Fibroblast of skin of scalp (primary cell): ENCODE results near the gene RAB26. TPM values are rescaled to one million over a fixed set of nuclear protein-coding genes. Genes with fewer than 3 reads are reported as not detected.
"Not testable (repeated sequence)": the region's sequence is repeated elsewhere in the genome, so short reads cannot be mapped to it uniquely, and the experiment has no call there.

ENCODE experiments used
- DNase-seq: peaks from one replicate; pipeline ENCODE4 v3.0.0-alpha.2; 2013
- polyA plus RNA-seq, 2 experiments: library from polyadenylated mRNA; unstranded; fragments of 120-200 nt; gene quantifications; one replicate each; pipeline ENCODE4 v1.2.1, GENCODE V29; 2013; ENCODE audit not compliant: insufficient read length in 2 of 2

RAB26 gene, protein sequence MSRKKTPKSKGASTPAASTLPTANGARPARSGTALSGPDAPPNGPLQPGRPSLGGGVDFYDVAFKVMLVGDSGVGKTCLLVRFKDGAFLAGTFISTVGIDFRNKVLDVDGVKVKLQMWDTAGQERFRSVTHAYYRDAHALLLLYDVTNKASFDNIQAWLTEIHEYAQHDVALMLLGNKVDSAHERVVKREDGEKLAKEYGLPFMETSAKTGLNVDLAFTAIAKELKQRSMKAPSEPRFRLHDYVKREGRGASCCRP
- polyA plus RNA-seq (2013, experiment 1 of 2; ENCODE audit: insufficient read length): 0.46 TPM
- 0.41 TPM for polyA plus RNA-seq (2013, experiment 2 of 2; ENCODE audit: insufficient read length)

DNA sequence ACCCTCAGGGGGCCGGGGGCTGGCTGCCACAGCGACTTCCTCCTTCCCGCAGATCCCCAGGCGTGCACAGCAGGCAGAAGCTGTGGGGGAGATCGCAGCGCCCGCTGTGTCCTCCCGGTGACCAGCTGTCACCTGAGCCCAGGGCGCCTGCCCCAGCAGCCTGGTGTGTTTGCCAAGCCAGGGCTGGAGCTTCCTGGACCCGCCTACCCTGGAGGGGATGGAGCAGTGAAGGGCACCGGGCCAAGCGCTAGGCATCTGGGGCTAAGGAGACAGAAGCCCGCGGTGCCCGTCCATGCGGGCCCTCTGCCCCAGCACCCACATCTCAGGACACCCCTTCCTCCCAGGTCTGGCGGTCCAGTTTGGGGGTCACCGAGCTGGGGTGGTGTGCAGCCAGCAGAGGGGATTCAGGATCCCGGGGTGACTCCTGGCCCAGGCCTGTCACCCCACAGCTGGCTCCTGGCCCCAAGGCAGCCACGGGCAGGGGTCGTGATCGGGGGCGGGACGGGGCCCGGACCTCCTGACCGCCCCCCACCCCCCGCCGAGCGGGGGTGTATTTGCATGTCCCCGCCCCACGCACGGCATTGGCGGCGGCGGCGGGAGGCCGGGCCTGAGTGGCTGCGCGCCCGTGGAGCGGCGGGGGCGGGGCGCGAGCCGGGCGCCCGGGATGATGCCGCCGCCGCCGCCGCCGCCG, at the start of gene RAB26:
Gene RAB26, plus strand, starts transcription at position 645 of the 691 bp plus-strand sequence. CDS start 159 bp downstream, outside the sequence.
- peak; percentile 51 for DNase-seq

DNA sequence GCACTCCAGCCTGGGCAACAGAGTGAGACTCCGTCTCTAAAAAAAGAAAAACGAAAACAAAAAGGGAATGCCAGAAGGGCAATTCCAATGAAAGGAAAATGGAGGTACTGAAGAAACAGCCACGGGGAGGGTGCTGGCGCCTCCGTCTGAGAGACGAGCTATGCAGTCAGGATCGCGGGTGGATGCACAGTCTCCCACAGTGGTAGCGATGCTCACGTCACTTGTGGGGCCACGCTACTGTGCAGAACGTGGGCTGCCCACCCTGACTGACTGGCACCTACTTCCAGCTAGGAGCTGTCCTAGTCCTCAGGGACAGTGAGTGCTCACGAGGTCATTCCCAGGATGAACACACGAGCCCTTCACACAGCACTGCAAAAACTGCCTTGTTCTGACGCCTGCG, 46.8 kb upstream of the RAB26 start:
- DNase-seq: not testable (repeated sequence)

DNA sequence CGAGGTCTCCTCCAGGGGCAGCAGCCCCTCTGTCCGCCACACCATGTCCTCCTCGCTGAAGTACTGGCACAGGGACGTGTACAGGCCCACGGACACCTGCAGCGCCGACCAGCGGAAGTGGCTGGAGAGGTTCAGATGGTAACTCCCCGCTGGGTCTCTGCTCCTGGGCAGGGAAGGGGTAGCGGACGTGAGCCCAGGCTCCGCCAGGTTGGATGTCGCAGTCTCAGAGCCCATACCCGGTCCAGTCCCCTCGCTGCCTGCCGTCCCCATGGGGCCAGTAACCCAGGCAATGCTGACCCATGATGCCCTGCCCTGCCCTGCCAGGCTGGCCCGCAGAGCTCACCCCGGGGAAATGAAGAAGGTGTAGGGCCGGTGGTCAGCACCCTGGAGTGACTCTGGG, 46.0 kb upstream of the RAB26 start:
- DNase-seq: no peak

DNA sequence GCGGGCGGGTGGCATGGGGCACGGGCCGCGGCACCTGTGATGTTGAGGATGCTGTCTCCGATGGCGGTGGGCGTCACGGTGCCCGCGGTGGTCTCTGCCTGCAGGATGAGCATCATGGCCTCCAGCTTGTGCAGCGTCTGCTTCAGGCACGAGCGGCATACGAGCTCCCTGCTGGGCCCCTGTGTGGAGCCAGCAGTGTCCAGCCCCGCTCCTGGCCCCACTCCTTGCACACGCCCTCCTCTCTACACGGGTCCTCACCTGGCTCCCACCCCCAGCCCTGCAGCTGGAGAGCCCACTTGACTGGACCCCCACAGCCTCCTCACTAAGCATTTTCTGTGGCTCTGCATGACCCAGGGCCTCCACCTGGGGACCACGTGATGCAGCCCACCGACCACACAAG, 44.0 kb upstream of the RAB26 start:
- DNase-seq: not testable (repeated sequence)

DNA sequence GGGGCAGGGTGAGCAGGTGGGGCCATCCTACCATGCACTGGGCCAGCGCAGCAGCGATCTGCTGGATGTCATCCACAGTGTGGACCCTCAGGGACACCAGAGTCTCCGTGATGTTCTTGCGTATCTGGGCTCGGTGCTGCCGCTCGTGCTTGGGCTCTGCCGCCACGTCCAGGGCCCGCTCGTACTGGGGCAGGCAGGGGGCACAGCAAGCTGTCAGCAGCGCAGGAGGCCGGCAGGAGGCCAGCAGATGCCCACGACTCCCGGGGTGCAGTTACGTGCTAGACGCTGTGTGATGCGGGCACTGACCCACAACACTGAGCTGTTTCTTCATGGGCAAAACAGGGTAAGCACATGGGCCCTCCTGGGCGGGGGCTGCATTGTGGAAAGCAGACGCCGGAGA, 43.1 kb upstream of the RAB26 start:
- not testable (repeated sequence) for DNase-seq

DNA sequence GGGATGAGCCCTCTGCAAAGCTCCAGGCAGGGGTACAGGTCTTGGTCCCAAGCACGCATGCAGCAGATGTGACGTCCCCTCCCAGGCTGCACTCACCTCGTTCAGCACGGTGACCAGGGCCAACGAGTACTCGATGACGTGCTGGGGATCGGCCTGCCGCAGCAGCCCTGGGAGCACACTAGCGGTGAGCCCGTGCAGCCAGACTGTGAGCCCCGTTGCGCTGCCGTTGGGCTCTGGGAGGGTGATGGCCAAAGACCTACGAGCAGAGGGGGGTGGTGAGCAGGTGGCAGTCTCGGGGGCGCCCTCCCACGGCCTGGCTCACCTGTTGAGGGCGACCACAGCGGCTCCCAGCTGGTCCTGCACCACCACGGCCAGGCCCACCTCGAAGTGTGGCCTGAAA, 42.7 kb upstream of the RAB26 start:
- DNase-seq: not testable (repeated sequence)

DNA sequence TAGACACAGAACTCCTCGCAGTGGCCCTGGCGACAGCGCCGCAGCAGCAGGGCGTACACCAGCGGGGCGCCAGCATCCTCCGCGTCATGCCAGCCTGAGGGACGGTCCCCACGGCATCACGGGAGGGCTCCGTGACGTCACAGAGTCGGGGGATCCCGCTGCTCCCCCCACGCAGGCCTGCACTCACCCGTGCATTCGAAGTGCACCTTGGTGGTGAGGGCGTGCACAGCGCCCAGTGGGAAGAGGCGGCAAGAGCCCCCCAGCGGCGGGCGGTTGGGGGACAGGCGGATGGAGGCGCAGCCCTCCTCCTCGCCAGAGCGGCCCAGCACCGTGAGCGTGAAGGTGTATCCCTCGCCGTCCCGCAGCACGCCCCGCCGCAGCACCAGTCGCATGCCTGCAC, 42.2 kb upstream of the RAB26 start:
- DNase-seq: not testable (repeated sequence)

DNA sequence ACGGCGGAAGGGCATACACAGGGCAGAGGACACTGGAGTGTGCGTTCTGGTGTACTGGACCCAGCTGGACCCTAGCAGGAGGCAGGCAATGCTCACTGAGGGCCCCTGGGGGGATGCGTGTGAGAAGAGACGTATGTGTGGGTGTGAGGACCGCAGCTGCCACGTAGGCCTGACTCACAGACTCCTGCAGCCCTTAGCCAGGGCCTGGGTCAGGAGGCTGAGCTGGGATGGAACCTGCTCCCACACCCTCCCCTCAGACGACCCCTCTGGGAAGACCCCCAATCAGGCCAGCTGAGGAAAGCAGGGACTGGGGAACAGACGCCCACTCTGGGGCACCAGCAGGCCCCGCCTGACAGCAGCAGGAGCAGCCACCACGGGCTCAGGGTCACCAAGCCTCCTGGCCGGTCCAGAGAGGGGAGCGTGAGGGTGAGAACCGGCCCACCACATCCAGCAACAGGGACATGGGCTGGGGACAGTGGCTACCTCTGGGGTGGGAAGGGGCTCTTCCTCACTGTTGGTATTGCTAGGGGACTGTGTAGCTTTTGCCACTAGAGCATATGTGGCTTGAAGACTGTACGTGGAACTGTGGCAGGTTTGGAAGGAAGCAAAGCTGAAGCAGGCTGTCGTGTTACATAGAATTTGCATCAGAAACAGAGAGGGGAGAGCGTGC, 41.2 kb upstream of the RAB26 start:
- not testable (repeated sequence) for DNase-seq

DNA sequence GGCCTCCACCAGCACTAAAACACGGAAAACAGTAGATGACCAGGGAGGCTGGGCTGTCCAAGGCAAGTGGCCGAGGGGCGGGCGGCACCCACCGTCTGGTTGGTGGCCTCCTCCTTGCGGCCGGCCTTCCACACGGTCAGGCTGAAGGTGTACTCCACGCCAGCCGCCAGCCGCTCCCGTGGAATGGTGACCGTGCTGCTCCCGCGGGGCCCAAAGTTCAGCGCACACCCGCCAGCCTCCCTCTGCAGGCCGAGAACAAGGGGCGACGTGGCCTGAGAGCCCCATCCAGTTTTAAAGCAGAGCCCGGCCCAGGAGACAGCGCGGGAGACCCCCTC, 40.7 kb upstream of the RAB26 start:
- not testable (repeated sequence) for DNase-seq

DNA sequence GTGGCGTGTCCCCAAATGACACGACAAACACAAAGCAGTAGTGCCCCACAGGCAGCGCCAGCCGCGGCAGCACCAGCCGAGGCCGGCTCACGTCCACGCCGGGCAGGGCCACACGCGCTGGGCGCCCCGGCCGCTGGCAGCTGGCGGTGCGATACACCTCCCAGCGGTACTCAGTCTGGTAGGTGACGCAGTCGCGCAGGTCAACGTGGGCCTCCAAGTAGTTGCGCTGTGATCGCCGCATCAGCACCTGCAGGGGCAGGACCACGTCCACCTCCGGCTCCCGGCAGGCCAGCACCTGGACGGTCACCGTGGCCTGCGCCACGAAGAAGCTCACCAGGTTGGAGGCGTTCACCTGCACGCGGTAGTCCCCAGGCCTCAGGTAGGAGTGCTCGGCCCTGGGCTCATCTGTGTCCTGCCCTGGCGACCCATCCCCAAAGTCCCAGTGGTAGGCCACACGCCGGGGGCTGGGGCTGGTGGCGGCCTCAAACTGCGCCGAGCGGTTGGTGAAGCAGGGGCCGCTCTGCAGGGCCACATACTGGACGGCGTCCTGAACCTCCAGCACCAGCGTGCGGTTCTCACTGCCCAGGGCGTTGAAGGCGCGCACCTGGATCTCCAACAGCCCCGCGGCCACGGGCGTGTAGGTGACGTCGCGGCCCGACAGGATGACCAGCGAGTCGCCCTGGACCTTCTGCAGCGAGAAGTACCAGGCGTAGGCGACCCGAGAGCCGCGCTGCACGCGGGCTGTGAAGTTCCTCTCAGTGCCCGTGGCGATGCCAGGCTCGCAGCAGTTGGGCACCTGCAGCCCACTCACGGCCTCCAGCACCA, 39.8 kb upstream of the RAB26 start:
- not testable (repeated sequence) for DNase-seq

DNA sequence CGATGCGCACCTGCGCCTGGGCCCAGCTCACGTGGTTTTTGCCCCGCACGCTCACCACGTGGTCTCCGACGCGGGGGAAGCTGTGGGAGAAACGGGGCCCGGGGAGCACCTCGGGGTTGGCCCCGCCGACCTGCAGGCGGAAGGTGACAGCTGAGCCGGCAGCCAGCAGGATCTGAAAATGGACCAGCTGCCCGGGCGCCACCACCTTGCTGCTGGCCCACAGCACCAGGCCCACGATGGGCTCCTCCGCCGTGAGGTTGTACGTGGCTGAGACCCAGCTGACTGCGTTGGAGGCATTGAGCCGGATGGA, 39.2 kb upstream of the RAB26 start:
- not testable (repeated sequence) for DNase-seq

DNA sequence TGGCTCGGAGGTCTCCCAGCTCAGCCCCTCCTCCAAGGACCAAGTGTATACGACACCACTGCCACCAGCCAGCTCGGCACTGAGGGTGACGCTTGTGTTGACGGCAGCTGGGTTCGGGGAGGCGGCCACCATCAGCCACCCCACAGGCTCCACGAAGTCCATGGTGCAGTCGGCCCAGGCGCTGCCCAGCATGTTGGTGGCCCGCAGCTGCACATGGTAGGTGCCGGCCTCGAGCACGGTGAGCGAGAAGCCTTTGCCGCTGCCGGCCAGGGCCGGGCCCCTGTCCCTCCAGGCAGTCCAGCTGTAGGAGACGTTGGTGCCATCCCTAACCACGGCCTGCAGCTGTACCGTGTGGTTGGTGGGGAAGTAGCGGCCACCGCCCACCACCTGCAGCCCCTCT, 38.6 kb upstream of the RAB26 start:
- not testable (repeated sequence) for DNase-seq

DNA sequence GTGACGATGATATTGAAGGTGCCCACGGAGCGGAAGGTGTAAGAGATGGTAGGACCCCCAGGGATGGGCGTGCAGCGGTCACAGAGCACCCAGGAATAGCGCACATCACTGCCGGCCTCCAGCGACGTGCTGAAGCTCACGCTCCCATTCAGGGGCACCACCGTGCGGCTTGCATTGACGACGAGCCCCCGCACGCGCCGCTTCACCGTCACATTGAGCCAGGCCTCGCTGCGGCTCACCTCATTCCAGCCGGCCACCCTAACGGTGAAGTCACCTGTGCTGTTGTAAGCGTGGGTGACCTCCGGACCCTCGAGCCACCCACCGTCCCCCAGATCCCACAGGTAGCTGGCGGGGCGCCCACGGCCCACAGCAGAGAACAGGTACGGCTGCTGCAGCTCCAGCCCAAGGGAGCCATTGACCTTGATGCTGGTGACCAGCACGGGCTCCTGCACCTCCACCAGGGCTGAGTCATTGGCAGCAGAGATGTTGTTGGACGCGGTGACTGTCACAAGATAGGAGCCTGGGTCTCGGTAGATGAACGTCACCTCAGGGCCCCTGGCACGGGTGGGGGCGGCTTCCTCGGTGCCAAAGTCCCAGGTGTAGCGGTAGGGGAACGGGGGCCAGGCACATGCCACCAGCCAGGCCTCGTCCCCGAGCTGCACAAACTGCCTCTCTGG, 38.0 kb upstream of the RAB26 start:
- not testable (repeated sequence) for DNase-seq

DNA sequence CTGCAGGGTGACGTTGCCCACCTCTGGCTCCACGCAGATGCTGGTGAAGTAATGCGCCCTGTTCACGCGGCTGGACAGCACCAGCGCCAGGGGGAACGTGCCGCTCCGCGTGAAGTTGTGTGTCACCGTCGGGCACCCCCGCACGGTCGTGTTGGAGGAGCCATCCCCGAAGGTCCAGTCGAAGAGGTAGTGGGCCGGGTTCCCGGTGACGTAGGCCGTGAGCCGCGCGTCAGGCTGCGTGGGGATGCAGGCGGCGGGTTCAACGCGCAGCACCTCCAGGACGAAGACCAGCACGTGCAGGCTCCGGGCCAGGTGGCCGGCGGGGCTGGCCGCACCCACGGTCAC, 37.4 kb upstream of the RAB26 start:
- DNase-seq: not testable (repeated sequence)

DNA sequence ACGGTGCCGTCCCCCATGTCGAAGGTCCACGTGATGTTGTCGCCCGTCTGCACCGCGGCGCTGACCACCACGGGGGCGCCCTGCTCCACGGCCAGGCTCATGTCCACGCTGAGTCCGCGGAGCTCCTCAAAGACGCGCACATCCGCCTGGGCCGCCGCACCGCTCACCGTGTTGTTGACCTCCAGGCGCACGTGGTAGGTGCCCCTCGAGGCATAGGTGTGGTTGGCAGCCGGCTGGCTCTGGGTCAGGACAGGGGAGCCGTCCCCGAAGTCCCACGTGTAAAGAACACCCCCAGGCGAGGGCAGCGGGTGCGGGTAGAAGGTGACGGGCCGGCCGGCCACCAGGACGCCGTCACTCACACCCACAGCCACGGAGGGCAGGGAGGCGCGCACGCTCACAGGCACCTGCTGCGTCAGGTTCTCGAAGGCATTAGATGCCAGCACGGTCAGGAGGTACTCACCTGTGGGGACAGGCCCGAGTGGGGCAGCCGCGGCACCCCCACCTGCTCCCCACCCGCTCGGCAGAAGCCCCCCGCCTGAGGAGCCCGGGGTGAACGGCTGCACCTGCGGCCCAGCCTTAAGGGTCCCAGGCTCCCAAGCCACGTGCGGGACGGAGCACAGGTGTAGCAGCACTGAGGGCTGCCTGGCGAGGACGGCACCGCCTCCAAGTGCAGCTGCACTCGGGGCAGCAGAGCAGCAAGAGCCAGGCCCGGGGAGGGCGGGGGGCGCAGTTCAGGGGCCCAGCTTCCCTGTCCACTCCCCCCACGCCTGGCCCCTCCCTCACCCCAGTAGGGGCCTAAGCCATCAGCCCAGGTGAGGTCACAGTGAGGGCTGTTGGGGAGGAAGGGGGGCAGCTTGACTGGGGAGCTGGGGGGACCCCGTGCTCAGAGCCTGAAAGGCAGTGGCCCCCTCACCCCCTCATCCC, 36.8 kb upstream of the RAB26 start:
- not testable (repeated sequence) for DNase-seq

DNA sequence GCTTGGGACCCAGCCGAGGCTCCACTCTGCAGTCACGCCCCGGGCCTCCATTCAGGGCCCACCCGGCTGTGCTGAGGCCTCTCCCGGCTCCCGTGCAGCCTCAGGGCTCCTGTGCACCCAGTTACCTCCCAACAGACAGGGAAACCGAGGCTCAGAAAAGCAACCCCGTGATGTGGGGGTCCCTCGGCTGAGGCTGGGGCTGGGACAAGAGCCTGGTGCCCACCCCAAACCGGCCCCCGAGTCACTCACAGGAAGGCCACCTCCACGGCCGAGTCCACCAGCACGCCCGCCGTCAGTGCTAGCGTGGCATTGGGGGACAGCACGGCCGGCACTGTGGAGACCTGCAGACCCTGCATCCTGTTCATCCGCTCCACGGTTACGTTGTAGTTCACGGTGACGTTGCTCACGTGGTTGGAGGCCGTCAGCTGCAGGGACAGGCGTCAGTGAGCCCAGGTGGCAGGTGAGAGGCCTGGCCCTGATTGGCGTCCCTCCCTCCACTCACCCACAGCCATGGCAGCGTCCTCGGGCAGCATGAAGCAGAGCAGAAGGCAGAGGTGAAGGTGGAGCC, 35.8 kb upstream of the RAB26 start:
- DNase-seq: not testable (repeated sequence)

DNA sequence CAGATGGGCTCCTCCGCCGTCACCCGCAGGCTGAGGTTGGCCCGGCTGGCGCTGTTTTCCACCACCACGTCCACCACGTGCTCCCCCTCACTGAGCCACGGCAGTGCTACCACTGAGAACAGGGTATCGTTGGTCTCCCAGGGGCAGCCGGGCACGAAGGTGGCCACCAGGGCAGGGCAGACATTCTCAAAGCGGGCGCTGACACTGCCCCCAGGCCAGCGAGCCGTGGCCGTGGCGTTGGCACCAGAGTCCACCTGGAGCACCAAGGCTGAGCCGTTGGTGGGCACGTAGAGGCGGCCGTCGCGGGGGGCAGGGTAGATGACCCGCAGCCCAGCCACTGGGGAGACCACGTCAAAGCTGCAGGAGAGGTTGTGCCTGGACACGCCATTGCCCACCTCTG, 34.2 kb upstream of the RAB26 start:
- DNase-seq: not testable (repeated sequence)

DNA sequence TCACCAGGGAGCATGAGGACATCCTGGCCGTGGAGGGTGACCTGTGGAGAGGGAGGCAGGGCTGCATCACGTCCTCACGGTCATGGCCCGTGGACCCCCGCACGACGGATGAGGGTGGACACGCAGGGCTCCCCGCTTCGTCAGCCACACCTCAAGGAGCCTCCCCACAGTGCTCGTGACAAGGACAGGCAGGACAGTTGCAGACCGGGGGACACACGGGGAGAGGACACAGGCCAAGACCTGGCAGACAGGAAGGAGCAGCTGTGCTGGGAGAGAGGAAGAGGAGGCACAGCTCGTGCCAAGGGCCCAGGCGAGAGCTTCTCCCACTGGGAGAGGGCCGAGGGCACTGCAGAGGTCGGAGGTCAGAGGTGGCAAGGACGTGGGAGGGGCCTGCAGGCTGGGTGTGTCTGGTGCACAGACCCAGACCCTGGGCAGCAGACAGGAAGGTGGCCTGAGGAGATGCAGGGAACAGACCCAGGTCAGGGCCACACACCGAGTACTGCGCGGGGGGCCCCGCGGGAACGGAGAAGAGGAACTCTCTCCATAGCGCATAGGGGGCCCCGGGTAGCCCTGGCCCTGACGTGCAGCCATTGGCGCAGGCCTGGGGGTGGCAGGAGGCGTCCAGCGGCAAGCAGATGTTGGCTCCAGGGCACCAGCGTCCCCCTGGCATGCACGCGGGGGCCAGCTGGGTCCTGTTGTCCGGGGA, 33.4 kb upstream of the RAB26 start:
- not testable (repeated sequence) for DNase-seq

DNA sequence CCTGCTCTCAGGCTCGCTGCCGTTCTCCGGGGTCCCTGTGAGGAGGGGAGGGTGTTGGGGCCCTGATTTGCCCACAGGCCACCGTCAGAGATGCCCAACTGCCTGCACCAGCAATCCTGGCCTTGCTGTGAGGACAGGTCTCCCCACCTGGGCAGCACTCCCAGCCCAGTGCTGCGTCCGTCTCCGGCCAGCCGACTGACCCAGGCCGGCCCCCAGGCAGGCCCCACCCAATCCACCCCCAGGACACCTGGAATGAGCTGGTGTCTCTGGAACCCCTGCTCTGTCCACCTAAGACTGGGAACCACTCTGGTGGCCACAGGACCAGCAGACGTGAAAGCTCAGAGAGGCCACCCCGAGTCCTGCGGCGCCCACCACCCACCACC, 32.8 kb upstream of the RAB26 start:
- no peak for DNase-seq

DNA sequence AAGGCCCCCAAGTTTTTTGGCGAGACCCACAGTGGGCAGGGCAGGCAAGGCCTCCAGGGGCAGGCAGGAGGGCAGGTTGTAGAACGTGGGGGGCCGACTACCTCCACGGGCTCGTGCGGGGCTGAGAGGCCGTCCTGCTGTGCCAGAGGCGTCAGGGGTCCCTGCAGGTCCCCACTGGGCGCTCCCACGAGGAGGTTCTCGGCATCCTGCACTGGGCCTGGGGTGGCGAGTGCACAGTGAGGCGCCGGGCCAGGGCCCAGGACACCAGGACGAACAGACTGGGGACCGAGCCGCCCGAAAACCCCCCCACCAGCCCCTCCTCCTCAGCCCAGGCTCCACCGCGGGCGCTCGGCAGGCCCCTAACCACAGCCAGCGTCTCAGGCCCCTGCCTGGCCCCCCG, 32.0 kb upstream of the RAB26 start:
- not testable (repeated sequence) for DNase-seq
